ENCODE results near the gene MAPRE3.

Gene MAPRE3

DNA sequence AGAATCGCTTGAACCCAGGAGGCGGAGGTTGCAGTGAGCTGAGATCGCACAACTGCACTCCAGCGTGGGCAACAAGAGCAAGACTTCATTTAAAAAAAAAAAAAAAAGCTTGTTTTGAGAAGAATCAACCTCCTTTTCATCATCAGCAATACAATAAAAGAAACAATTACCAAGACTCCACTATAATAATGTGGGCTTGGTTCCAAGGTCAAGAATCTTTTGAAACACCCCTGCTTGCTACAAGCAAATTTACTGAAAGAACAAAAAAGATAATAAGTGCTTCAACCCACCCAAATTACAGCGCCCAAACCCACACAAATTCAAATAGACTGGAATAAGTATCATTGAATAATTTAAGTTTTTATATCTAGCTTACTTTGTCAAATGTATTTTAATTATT lies 33.6 kb upstream of the MAPRE3 start:
- Histone ChIP-seq H3K9me3 (ENCODE audit: control insufficient read depth, low read depth, low read length) (no peaks in the 10 kb centered on the region), H3K4me1 (ENCODE audit: control insufficient read depth, low read depth, low read length) (no peaks in the 10 kb centered on the region), H3K36me3 (ENCODE audit: control insufficient read depth, low read depth, low read length) (no peaks in the 10 kb centered on the region), H3K27me3 (ENCODE audit: control insufficient read depth, insufficient read depth, low read length) (no peaks in the 10 kb centered on the region), H3K27ac (ENCODE audit: low read length) (no peak overlapping the region), H3K9ac (ENCODE audit: low read length) (no peak overlapping the region), H3K4me3 (ENCODE audit: low read length) (no peak overlapping the region)

DNA sequence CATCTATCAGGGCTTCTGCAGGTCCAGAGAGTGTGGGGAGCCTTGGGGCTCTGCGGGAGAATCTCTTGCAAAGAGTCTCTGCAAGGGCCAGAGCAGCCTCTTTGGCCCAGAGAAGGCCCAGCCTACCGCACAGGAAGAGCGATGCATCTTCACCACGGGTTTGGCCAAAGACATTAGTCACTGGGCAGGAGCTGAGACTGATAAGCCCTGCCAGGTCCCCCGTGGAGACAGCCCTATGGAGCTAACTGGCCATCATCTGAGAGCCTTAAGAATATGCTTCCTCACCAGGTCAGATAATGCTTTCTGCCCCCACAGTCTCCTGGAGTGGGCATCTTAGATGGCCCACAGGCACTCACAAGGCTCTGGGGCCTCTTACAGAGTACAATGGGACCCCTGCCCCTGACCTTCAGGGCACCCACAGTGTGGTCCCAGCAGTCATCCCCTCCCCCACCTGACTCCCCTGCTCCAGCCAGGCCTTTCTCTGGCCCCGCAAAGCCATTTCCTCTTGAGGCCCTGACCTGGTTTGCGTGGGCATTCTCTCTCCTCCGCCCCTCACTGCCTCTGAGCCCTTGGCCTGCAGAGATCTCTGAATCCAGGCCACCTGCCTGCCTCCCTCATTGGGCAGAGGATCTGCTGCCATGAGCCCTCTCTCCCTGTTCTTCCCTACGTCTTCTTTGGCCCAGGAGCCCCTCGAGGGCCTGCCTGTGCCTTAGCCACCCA lies 31.9 kb upstream of the MAPRE3 start:
- Histone ChIP-seq H3K9me3 (ENCODE audit: control insufficient read depth, low read depth, low read length) (no peaks in the 10 kb centered on the region), H3K27ac (ENCODE audit: low read length) (no peak overlapping the region), H3K27me3 (ENCODE audit: control insufficient read depth, insufficient read depth, low read length) (peaks cover 4% of the 10 kb centered on the region), H3K4me1 (ENCODE audit: control insufficient read depth, low read depth, low read length) (peaks cover 3% of the 10 kb centered on the region), H3K4me3 (ENCODE audit: low read length) (no peak overlapping the region), H3K9ac (ENCODE audit: low read length) (no peak overlapping the region), H3K36me3 (ENCODE audit: control insufficient read depth, low read depth, low read length) (no peaks in the 10 kb centered on the region)

GRCh38 chr2:26940001-26940400 lies 30.4 kb upstream of the MAPRE3 start:
- H3K4me1 ChIP-seq (ENCODE audit: control insufficient read depth, low read depth, low read length), result peaks cover 4% of the 10 kb centered on the region
- no peak overlapping the region for H3K9ac ChIP-seq (ENCODE audit: low read length)
- no peak overlapping the region for H3K27ac ChIP-seq (ENCODE audit: low read length)
- H3K4me3 ChIP-seq (ENCODE audit: low read length), result no peak overlapping the region
- no peaks in the 10 kb centered on the region for H3K36me3 ChIP-seq (ENCODE audit: control insufficient read depth, low read depth, low read length)
- H3K9me3 ChIP-seq (ENCODE audit: control insufficient read depth, low read depth, low read length), result no peaks in the 10 kb centered on the region
- peaks cover 9% of the 10 kb centered on the region for H3K27me3 ChIP-seq (ENCODE audit: control insufficient read depth, insufficient read depth, low read length)

GRCh38 chr2:26941486-26941885 lies 29.0 kb upstream of the MAPRE3 start:
- Histone ChIP-seq H3K9me3 (ENCODE audit: control insufficient read depth, low read depth, low read length) (no peaks in the 10 kb centered on the region), H3K27me3 (ENCODE audit: control insufficient read depth, insufficient read depth, low read length) (peaks cover 9% of the 10 kb centered on the region), H3K4me1 (ENCODE audit: control insufficient read depth, low read depth, low read length) (peaks cover 4% of the 10 kb centered on the region), H3K4me3 (ENCODE audit: low read length) (no peak overlapping the region), H3K9ac (ENCODE audit: low read length) (no peak overlapping the region), H3K27ac (ENCODE audit: low read length) (no peak overlapping the region), H3K36me3 (ENCODE audit: control insufficient read depth, low read depth, low read length) (no peaks in the 10 kb centered on the region)

DNA sequence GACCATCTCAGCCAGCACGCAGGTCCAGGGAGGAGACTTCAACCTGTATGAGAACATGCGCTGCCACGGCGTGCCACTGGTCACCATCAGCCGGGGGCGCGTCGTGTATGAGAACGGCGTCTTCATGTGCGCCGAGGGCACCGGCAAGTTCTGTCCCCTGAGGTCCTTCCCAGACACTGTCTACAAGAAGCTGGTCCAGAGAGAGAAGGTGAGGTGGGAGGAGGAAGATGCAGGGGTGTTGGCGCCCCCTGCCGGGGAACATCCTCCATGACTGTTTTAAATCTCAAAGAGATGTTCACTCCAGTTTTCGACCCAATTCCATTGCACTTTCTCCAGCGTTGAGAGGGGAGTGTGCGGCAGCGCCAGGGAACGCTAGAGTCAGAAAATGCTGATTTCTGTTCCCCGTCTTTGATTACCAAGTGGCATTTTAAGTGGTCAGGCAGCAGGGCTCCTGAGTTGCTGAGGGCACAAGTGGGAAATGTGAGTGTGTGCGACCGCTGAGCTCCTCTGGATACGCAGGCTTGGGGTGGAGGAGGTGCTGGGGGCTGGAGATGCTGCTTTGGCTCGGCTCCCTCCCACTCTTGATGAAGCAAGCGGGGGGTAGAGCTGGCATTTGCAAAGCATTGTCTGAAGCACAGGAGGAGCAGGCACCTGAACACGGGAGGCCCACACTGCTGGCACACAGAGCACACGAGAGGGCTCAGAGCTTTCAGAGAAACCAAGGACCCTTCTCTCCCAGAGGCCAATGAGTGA lies 27.7 kb upstream of the MAPRE3 start:
- Histone ChIP-seq H3K27me3 (ENCODE audit: control insufficient read depth, insufficient read depth, low read length) (peaks cover 9% of the 10 kb centered on the region), H3K9me3 (ENCODE audit: control insufficient read depth, low read depth, low read length) (no peaks in the 10 kb centered on the region), H3K4me3 (ENCODE audit: low read length) (peak overlapping the region; percentile 69), H3K27ac (ENCODE audit: low read length) (no peak overlapping the region), H3K4me1 (ENCODE audit: control insufficient read depth, low read depth, low read length) (peaks cover 4% of the 10 kb centered on the region), H3K36me3 (ENCODE audit: control insufficient read depth, low read depth, low read length) (no peaks in the 10 kb centered on the region), H3K9ac (ENCODE audit: low read length) (no peak overlapping the region)

DNA sequence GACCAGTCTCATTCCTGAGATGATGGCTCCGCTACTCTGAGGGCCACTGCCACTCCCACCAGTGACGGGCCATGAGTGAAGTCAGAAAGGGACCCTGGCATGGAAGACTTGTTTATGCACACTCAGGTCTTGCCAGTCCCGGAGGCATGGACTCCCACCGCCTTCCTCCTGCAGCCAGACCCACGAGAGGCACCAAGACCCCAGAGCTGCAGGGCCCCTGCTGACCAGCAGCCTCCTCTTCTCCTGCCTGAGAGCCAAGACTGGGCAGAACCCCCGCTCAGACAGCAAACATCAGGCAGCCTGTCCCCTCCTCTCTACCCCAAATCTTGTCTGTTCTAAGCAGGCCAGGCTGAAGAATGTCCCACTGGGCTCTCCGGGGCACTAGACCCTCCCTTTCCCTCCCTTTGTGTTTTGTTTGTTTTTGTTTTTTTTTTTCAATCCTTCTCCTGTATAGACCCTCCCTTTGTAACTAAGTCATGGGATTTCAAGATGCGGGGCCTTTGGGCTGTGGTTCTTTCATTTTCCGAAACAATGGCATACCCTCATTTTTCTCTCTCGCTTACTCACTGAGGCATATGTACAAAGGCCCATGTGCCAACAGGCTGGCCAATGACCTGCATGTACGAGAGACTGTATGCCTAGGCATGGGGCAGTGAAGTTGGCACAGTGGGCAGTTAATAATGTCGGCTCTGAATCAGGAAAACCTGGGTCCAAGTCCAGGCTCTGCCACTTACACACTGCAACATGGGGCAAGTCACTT lies 24.3 kb upstream of the MAPRE3 start:
- Histone ChIP-seq H3K27ac (ENCODE audit: low read length) (no peak overlapping the region), H3K9me3 (ENCODE audit: control insufficient read depth, low read depth, low read length) (no peaks in the 10 kb centered on the region), H3K4me1 (ENCODE audit: control insufficient read depth, low read depth, low read length) (peaks cover 4% of the 10 kb centered on the region), H3K9ac (ENCODE audit: low read length) (no peak overlapping the region), H3K36me3 (ENCODE audit: control insufficient read depth, low read depth, low read length) (no peaks in the 10 kb centered on the region), H3K4me3 (ENCODE audit: low read length) (no peak overlapping the region), H3K27me3 (ENCODE audit: control insufficient read depth, insufficient read depth, low read length) (peaks cover 9% of the 10 kb centered on the region)

DNA sequence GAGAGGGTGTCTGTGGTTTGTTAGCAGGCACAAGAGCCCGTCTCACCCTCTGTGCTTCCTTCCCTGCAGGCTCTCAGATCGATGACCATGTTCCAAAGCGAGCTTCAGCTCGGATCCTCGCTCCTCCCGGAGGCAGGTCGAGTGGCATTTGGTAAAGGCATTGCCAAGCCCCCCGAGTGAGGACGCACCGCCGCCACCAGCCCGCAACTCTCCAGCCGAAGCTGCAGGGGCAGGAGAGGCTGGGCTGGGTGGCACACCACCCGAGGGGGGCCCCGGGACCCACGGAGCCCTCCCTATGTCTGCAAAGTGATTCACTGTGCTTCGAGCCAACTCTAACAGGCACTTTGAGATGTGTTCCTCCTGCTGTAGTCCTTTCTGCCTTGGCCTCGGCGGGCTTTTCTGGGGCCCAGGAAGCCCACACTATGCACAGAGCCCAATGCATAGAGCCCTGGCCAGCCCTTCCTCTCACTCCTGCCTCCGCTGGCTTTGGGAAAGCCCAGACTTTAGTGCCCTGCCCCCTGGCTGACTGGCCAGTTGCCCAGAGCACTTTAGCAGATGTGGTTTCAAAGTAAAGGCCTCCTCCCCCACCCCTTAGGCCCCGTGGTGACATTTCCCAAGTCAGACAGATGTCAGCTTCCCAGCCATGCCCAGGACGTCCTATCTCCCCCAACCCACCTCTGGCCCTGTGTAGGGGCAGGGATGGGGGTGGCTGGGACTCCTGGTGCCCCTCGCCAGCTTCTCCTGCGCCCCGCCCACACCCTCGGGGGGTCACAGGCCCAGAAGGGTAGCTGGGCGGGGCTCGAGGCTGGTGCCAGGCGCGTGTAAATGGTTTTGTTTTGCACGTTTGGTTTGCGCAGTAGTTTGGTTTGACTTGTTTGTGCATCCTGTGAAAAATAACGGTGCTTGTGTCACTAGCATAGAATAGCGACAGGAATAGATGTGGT lies 23.3 kb upstream of the MAPRE3 start:
- Histone ChIP-seq H3K27me3 (ENCODE audit: control insufficient read depth, insufficient read depth, low read length) (peaks cover 9% of the 10 kb centered on the region), H3K4me3 (ENCODE audit: low read length) (no peak overlapping the region), H3K9me3 (ENCODE audit: control insufficient read depth, low read depth, low read length) (no peaks in the 10 kb centered on the region), H3K36me3 (ENCODE audit: control insufficient read depth, low read depth, low read length) (no peaks in the 10 kb centered on the region), H3K9ac (ENCODE audit: low read length) (no peak overlapping the region), H3K27ac (ENCODE audit: low read length) (no peak overlapping the region), H3K4me1 (ENCODE audit: control insufficient read depth, low read depth, low read length) (peaks cover 4% of the 10 kb centered on the region)

- Histone ChIP-seq H3K4me3 (ENCODE audit: low read length) (no peak overlapping the region), H3K9me3 (ENCODE audit: control insufficient read depth, low read depth, low read length) (no peaks in the 10 kb centered on the region), H3K27ac (ENCODE audit: low read length) (no peak overlapping the region), H3K27me3 (ENCODE audit: control insufficient read depth, insufficient read depth, low read length) (peaks cover 2% of the 10 kb centered on the region), H3K9ac (ENCODE audit: low read length) (no peak overlapping the region), H3K4me1 (ENCODE audit: control insufficient read depth, low read depth, low read length) (no peaks in the 10 kb centered on the region), H3K36me3 (ENCODE audit: control insufficient read depth, low read depth, low read length) (no peaks in the 10 kb centered on the region)
Measured at GRCh38 chr2:26948800-26949199, 21.6 kb upstream of the MAPRE3 start.

GRCh38 chr2:26950246-26950645 lies 20.2 kb upstream of the MAPRE3 start:
- Histone ChIP-seq H3K4me3 (ENCODE audit: low read length) (no peak overlapping the region), H3K27me3 (ENCODE audit: control insufficient read depth, insufficient read depth, low read length) (no peaks in the 10 kb centered on the region), H3K36me3 (ENCODE audit: control insufficient read depth, low read depth, low read length) (no peaks in the 10 kb centered on the region), H3K9me3 (ENCODE audit: control insufficient read depth, low read depth, low read length) (no peaks in the 10 kb centered on the region), H3K9ac (ENCODE audit: low read length) (no peak overlapping the region), H3K27ac (ENCODE audit: low read length) (no peak overlapping the region), H3K4me1 (ENCODE audit: control insufficient read depth, low read depth, low read length) (no peaks in the 10 kb centered on the region)

DNA sequence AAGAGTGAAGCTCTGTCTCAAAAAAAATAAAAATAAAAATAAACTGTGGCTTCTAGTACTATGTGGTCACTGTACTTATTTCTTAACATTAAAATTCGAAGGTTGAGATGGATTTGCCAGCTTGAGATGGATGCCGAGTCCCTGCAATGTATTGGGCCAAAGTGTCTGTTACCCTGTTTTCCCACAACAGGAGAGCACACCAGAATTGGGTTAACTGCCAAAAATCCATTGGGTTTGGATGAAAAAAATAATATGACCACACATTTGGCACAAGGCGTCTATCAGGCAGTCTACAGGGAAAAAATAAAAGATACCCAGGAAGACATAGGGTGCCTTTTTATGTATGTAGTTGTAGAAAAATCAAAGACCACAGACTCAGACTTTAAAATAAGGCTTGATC lies 19.2 kb upstream of the MAPRE3 start:
- Histone ChIP-seq H3K4me1 (ENCODE audit: control insufficient read depth, low read depth, low read length) (no peaks in the 10 kb centered on the region), H3K4me3 (ENCODE audit: low read length) (no peak overlapping the region), H3K27ac (ENCODE audit: low read length) (no peak overlapping the region), H3K9ac (ENCODE audit: low read length) (no peak overlapping the region), H3K27me3 (ENCODE audit: control insufficient read depth, insufficient read depth, low read length) (no peaks in the 10 kb centered on the region), H3K36me3 (ENCODE audit: control insufficient read depth, low read depth, low read length) (no peaks in the 10 kb centered on the region), H3K9me3 (ENCODE audit: control insufficient read depth, low read depth, low read length) (no peaks in the 10 kb centered on the region)

DNA sequence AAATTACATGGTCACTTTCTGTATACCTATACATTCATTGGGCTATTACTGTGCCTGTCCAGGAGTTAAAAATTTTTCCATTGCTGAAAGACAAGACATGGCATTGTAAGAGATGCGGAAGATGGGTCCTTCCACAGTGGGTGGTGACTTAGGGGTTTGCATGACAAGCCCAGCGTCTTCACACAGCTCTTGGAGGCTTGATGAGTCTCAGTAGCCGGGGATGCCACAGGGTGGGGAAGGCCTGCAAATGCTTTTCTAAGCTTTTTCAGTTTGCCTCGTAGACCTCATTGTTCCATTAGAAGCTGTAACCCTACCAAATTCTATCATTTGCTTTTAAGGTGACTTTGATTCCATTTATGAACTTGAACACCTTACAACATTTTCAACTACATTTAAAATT lies 18.1 kb upstream of the MAPRE3 start:
- no peak overlapping the region for H3K27ac ChIP-seq (ENCODE audit: low read length)
- no peaks in the 10 kb centered on the region for H3K4me1 ChIP-seq (ENCODE audit: control insufficient read depth, low read depth, low read length)
- H3K36me3 ChIP-seq (ENCODE audit: control insufficient read depth, low read depth, low read length), result no peaks in the 10 kb centered on the region
- H3K4me3 ChIP-seq (ENCODE audit: low read length), result no peak overlapping the region
- no peak overlapping the region for H3K9ac ChIP-seq (ENCODE audit: low read length)
- no peaks in the 10 kb centered on the region for H3K27me3 ChIP-seq (ENCODE audit: control insufficient read depth, insufficient read depth, low read length)
- H3K9me3 ChIP-seq (ENCODE audit: control insufficient read depth, low read depth, low read length), result no peaks in the 10 kb centered on the region

Data from iPS-18a (cell line).